ENCODE measurements around the gene HSD17B11.

Gene HSD17B11

GRCh38 chr4:87375719-87376291 is 15.2 kb downstream of the HSD17B11 start:
- no peak for DNase-seq (ENCODE audit: low spot score)
- in situ Hi-C loops (cut with MboI; ENCODE audit: low sequenced_read_pairs, unreplicated experiment) = loop anchor here (10.0 kb wide), 1 partner anchor 89 kb away; no protein-coding TSS in a partner anchor

GRCh38 chr4:87370068-87370467 is 20.9 kb downstream of the HSD17B11 start:
- no peak for TF ChIP-seq CTCF (IDR thresholded peaks at IDR 0.05; ENCODE audit: borderline replicate concordance, control extremely low read depth, extremely low read depth, insufficient read depth, missing control alignments)
- DNase-seq (ENCODE audit: low spot score) = no peak
- in situ Hi-C loops (cut with MboI; ENCODE audit: low sequenced_read_pairs, unreplicated experiment) = loop anchor here (10.0 kb wide), 1 partner anchor 95 kb away; no protein-coding TSS in a partner anchor

More at GRCh38 chr4:87375719-87376291, 15.2 kb downstream of the HSD17B11 start:
- TF ChIP-seq CTCF (IDR thresholded peaks at IDR 0.05; ENCODE audit: borderline replicate concordance, control extremely low read depth, extremely low read depth, insufficient read depth, missing control alignments) = peak; percentile 10

GRCh38 chr4:87366521-87367162 is 24.3 kb downstream of the HSD17B11 start:
- in situ Hi-C loops (cut with MboI; ENCODE audit: low sequenced_read_pairs, unreplicated experiment) = no loop called here
- TF ChIP-seq CTCF (IDR thresholded peaks at IDR 0.05; ENCODE audit: borderline replicate concordance, control extremely low read depth, extremely low read depth, insufficient read depth, missing control alignments) = no peak
- no peak for DNase-seq (ENCODE audit: low spot score)

GRCh38 chr4:87365348-87365747 is 25.6 kb downstream of the HSD17B11 start:
- TF ChIP-seq CTCF (IDR thresholded peaks at IDR 0.05; ENCODE audit: borderline replicate concordance, control extremely low read depth, extremely low read depth, insufficient read depth, missing control alignments) = no peak
- no peak for DNase-seq (ENCODE audit: low spot score)
- in situ Hi-C loops (cut with MboI; ENCODE audit: low sequenced_read_pairs, unreplicated experiment) = no loop called here

- in situ Hi-C loops (cut with MboI; ENCODE audit: low sequenced_read_pairs, unreplicated experiment) = no loop called here
- no peak for TF ChIP-seq CTCF (IDR thresholded peaks at IDR 0.05; ENCODE audit: borderline replicate concordance, control extremely low read depth, extremely low read depth, insufficient read depth, missing control alignments)
- no peak for DNase-seq (ENCODE audit: low spot score)
Observed at GRCh38 chr4:87363552-87363951, 27.4 kb downstream of the HSD17B11 start.

- no peak for DNase-seq (ENCODE audit: low spot score)
- TF ChIP-seq CTCF (IDR thresholded peaks at IDR 0.05; ENCODE audit: borderline replicate concordance, control extremely low read depth, extremely low read depth, insufficient read depth, missing control alignments) = no peak
- in situ Hi-C loops (cut with MboI; ENCODE audit: low sequenced_read_pairs, unreplicated experiment) = no loop called here
Observed at GRCh38 chr4:87360338-87360935, 30.6 kb downstream of the HSD17B11 start.
